Measurements from ENCODE around the gene NCSTN. TPM values are rescaled to one million over a fixed set of nuclear protein-coding genes. Genes with fewer than 3 reads are reported as not detected.
A peak's percentile ranks its signal among the peaks of the same experiment; 100 is the strongest.

NCSTN gene
- total RNA-seq, 1 donor from 2014 or later, result 44.8 TPM

DNA sequence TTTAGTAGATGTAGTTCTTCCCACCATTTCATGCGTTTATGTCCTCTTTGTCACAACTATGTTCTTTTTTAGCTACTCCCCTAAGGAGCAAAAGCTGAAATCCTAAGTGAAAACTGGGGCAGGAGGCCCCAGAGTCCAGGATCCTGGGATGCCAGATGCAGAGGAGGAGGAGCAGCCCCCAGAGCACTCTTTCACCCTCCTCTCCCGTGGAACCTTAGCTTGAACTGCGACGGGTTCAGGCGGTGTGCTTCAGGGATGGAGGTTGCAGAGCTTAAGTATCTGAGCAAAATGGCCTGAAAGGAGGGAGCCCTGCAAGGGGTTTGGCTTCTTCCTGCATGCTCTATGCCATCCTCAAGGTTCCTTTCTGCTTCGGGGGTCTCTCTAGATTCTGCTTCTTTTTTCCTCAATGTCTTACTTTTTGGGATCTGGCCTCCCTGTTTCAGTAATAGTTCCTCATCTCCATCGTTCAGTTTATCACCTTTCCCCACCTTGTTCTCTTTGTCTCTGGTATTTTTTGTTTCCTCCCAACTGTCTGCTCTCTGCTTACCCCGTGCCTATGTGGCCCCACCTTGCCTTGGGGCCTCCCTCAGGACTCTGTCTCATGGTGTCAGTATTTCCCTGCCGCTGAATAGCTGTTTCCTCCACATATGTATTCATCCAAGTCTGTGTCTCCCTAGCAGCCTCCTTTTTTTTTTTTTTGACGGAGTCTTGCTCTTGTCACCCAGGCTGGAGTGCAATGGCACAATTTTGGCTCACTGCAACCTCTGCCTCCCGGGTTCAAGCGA, 21.0 kb downstream of the NCSTN start:
- peaks cover 38% of the 10 kb centered on the region for H3K4me1 Mint-ChIP-seq
- peaks cover 2% of the 10 kb centered on the region for H3K36me3 Mint-ChIP-seq
- Histone ChIP-seq H2AFZ (replicated peaks) (no peak overlapping the region), H3K9me3 (ENCODE audit: low read depth) (no peaks in the 10 kb centered on the region), H3K36me3 (no peaks in the 10 kb centered on the region), H3K4me3 (no peak overlapping the region), H3K79me2 (ENCODE audit: low read depth) (no peaks in the 10 kb centered on the region), H3K27me3 (no peaks in the 10 kb centered on the region), H3K4me1 (peaks cover 22% of the 10 kb centered on the region), H3K4me2 (no peak overlapping the region), H3K9ac (no peak overlapping the region), H3K27ac (no peak overlapping the region), H4K20me1 (ENCODE audit: low read depth) (no peaks in the 10 kb centered on the region), H3F3A (ENCODE audit: low read depth) (peaks cover 17% of the 10 kb centered on the region)
- no peaks in the 10 kb centered on the region for H3K9me3 Mint-ChIP-seq
- peak overlapping the region; percentile 4 for H3K4me3 Mint-ChIP-seq
- no peak for DNase-seq (ENCODE audit: low spot score)
- TF ChIP-seq, protein P1, sequence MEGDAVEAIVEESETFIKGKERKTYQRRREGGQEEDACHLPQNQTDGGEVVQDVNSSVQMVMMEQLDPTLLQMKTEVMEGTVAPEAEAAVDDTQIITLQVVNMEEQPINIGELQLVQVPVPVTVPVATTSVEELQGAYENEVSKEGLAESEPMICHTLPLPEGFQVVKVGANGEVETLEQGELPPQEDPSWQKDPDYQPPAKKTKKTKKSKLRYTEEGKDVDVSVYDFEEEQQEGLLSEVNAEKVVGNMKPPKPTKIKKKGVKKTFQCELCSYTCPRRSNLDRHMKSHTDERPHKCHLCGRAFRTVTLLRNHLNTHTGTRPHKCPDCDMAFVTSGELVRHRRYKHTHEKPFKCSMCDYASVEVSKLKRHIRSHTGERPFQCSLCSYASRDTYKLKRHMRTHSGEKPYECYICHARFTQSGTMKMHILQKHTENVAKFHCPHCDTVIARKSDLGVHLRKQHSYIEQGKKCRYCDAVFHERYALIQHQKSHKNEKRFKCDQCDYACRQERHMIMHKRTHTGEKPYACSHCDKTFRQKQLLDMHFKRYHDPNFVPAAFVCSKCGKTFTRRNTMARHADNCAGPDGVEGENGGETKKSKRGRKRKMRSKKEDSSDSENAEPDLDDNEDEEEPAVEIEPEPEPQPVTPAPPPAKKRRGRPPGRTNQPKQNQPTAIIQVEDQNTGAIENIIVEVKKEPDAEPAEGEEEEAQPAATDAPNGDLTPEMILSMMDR (IDR thresholded peaks at IDR 0.05), result no peak
- TF ChIP-seq EZH2phosphoT487 (IDR thresholded peaks at IDR 0.05), result no peak
- TF ChIP-seq EZH2 (IDR thresholded peaks at IDR 0.05), result no peak
- H3K27me3 Mint-ChIP-seq (ENCODE audit: insufficient read depth, low read depth), result peaks cover 8% of the 10 kb centered on the region
- H3K27ac Mint-ChIP-seq, result peak overlapping the region; percentile 13

DNA sequence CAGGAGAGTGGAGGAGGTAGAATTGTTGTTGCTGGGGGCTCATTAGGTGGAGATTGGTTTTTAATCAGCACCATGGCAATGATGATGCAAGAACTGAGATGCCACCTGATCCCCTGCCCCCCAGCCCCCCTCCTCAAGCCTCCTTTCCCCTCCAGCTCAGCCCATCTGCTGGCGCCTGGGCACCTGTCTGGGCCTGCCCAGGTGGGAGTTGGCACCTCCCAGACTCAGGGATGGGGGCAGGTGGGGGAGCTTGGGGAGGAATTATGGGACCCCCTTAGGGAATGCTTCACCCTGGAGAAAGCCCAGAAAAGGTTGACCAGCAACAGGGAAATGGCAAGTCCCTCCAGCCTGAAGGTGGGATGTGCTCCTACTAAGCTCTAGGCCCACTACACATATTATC, 22.1 kb downstream of the NCSTN start:
- Histone ChIP-seq H3K4me1 (peaks cover 22% of the 10 kb centered on the region), H3K27ac (no peak overlapping the region), H3K4me2 (no peak overlapping the region), H2AFZ (replicated peaks) (no peak overlapping the region), H3K9ac (no peak overlapping the region), H3F3A (ENCODE audit: low read depth) (peaks cover 17% of the 10 kb centered on the region), H3K4me3 (no peak overlapping the region), H3K27me3 (no peaks in the 10 kb centered on the region), H3K36me3 (no peaks in the 10 kb centered on the region), H4K20me1 (ENCODE audit: low read depth) (no peaks in the 10 kb centered on the region), H3K79me2 (ENCODE audit: low read depth) (no peaks in the 10 kb centered on the region), H3K9me3 (ENCODE audit: low read depth) (no peaks in the 10 kb centered on the region)
- DNase-seq (ENCODE audit: low spot score), result no peak
- Mint-ChIP-seq H3K27me3 (ENCODE audit: insufficient read depth, low read depth) (peaks cover 8% of the 10 kb centered on the region), H3K36me3 (no peaks in the 10 kb centered on the region), H3K4me3 (no peak overlapping the region), H3K27ac (peak overlapping the region; percentile 27), H3K9me3 (no peaks in the 10 kb centered on the region), H3K4me1 (peaks cover 38% of the 10 kb centered on the region)
- TF ChIP-seq, protein P1 (IDR thresholded peaks at IDR 0.05), result no peak
- TF ChIP-seq EZH2 (IDR thresholded peaks at IDR 0.05) (no peak), EZH2phosphoT487 (IDR thresholded peaks at IDR 0.05) (no peak)

DNA sequence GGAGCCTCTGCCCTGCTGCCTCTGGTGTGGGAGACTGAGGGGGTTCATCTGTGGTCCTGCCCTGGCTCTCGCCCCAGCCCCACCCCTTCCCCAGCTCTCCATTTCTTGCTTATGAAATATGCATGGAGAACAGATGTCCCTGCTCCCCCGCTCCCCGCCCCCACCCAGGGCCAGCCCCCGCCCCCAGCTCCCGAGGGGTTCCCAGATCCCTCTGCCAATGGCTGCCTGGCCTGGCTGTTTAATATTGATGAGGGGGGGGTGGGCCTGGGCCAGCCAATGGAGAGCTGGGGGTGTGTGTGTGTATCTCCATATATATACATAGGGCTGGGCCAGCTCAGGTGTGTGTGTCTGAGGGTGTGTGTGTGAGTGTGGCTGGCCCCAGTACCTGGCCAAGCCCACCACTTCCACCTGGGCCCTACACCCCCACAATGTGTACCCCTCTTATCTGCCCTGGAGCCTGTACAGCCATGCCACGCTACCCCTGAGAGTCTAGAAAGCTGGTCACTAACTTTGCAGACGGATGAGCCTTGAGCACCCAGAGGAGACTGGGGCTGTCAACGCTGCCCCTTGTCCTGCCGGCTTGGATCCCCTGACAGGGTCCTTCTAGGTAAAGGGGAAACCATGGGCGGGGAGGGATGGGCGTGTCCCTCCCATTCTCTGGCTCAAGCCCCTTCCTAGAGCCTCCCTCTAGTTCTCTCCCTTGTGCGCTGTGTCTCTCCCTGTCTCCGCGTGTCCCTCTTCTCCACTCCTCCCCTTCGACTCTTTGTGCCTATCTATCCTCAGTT, 23.7 kb downstream of the NCSTN start, which contains the start of gene NHLH1:
NHLH1 (plus strand) TSS at position 341 of the 785 bp plus-strand sequence. CDS start 3,661 bp downstream, outside the sequence.
- TF ChIP-seq, protein P1 (IDR thresholded peaks at IDR 0.05), result no peak
- Histone ChIP-seq H2AFZ (replicated peaks) (no peak within 1 kb of the TSS), H3K36me3 (no peaks in the 10 kb centered on the region), H4K20me1 (ENCODE audit: low read depth) (no peaks in the 10 kb centered on the region), H3K9ac (no peak within 1 kb of the TSS), H3K27me3 (no peaks in the 10 kb centered on the region), H3K4me2 (no peak within 1 kb of the TSS), H3K9me3 (ENCODE audit: low read depth) (no peaks in the 10 kb centered on the region), H3K4me1 (peaks cover 22% of the 10 kb centered on the region), H3K4me3 (no peak within 1 kb of the TSS), H3K79me2 (ENCODE audit: low read depth) (no peaks in the 10 kb centered on the region), H3F3A (ENCODE audit: low read depth) (peaks cover 15% of the 10 kb centered on the region), H3K27ac (no peak within 1 kb of the TSS)
- Mint-ChIP-seq H3K27ac (peak within 1 kb of the TSS; percentile 51), H3K4me3 (peak within 1 kb of the TSS; percentile 76), H3K4me1 (peaks cover 45% of the 10 kb centered on the region), H3K9me3 (no peaks in the 10 kb centered on the region), H3K36me3 (no peaks in the 10 kb centered on the region), H3K27me3 (ENCODE audit: insufficient read depth, low read depth) (peaks cover 8% of the 10 kb centered on the region)
- no peak for DNase-seq (ENCODE audit: low spot score)

All from neural progenitor cell (in vitro differentiated cells).